Epithelial cell of prostate (primary cell): ENCODE measurements around the gene NME1.

ENCODE experiments used
- DNase-seq: peaks from one replicate; pipeline ENCODE4 v3.0.0-alpha.2; 2011; ENCODE audit warnings: low read depth, low spot score
- H3K27ac ChIP-seq: fragments of 450-650 bp; 2 replicates; pipeline ENCODE4 v1.5.1; 2017; ENCODE audit warnings: mild to moderate bottlenecking

Gene NME1

DNA sequence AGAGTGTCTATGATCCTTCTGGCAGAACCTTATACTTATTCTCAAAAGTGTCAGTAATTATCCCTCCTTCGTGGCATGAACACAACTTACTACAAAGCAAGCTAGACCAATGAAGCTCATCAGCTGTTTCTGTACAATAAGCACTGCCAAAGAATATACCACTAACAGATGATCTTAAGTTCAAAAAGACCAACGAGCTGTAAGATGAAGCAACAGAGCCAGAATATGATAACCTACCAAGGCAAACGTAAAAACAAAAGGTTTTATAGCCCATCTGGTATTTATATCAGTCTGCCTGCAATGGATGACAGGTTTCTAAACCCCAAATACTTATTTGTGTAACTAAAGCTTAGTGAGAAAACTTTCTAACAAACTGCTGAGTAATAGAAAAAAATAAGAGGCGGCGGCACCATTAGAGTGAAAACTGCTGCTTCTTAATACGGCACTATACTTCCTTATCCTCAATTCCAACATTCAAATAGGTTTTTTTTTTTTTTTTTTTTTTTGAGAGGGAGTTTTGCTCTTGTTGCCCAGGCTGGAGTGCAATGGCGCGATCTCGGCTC lies 35.0 kb downstream of the NME1 start:
- H3K27ac ChIP-seq, result no peak overlapping the region
- no peak for DNase-seq

DNA sequence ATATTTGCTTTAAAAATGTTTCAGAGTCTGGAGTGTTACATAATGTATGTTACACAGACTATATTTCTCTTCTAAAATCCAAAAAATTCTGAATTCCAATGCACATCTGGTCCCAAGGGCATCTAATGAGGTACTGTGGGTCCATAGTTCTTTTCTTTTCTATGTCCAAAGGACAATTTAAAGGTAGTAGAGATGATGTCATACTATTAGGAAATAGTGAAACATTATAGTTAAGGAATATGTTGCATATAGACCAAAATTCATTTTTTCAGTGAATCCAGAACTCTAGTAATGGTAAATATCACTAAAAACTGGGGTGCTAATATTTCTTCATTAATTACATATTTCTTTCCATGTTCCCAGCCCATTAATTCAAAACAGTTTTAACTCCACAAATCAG lies 35.8 kb downstream of the NME1 start:
- DNase-seq, result no peak
- no peak overlapping the region for H3K27ac ChIP-seq

- H3K27ac ChIP-seq, result no peak overlapping the region
- DNase-seq, result no peak
Observed at GRCh38 chr17:51189628-51190027, 36.3 kb downstream of the NME1 start.

GRCh38 chr17:51191895-51192294 lies 38.5 kb downstream of the NME1 start:
- no peak overlapping the region for H3K27ac ChIP-seq
- no peak for DNase-seq

DNA sequence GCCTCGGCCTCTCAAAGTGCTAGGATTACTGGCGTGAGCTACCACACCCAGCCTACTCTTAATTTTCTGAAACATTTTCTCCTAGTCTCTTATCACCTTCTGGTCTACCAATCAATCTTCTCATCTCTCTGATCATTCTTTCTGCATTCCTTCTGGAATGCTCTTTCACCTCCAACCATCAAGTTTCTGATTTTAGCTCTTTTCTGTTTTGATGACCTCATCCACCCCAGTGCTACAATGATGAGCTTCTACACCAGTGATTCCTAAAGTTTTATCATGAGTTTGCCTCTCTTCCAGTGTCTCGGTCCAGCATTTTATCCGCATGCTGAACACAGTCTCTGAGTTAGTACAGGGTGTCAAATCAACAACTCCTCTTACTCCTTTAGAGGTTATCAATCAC lies 44.4 kb downstream of the NME1 start:
- no peak overlapping the region for H3K27ac ChIP-seq

GRCh38 chr17:51200295-51200694 lies 46.9 kb downstream of the NME1 start:
- no peak overlapping the region for H3K27ac ChIP-seq

More for the DNA sequence above, 44.4 kb downstream of the NME1 start:
- DNase-seq, result no peak

GRCh38 chr17:51200846-51201245 lies 47.5 kb downstream of the NME1 start:
- no peak for DNase-seq
- H3K27ac ChIP-seq, result no peak overlapping the region

More at GRCh38 chr17:51200295-51200694, 46.9 kb downstream of the NME1 start:
- DNase-seq, result no peak

DNA sequence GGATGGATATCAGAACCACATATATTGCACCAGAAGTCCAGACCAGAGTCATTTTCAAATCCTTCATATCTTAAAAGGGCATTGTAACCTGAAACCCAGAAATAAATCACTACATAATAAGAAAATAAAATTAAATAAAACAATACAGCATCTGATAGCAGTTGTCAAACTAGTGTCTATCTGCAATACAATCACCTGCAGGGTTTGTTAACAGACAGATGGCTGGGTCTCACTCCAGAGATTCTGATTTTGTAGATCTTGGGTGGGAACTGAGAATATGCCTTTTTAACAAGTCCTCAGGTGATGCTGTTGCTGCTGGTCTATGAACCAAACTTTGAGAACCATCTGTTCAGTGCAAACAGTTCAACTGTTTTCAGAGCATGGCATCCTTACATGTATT lies 50.5 kb downstream of the NME1 start:
- no peak for DNase-seq
- no peak overlapping the region for H3K27ac ChIP-seq
